ENCODE data around the gene DYRK1A.

- TF ChIP-seq POLR2A (IDR thresholded peaks at IDR 0.05; ENCODE audit: low read depth, low read length) = no peak
- no peak for TF ChIP-seq POLR2AphosphoS5 (IDR thresholded peaks at IDR 0.05; ENCODE audit: low read depth, low read length)
Measured at GRCh38 chr21:37425001-37425400, 58.4 kb downstream of the DYRK1A start.

Data from GM12891 (cell line).